ENCODE results near the gene PAAF1.
"Not testable (repeated sequence)": the region's sequence is repeated elsewhere in the genome, so short reads cannot be mapped to it uniquely, and the experiment has no call there.

PAAF1 gene

DNA sequence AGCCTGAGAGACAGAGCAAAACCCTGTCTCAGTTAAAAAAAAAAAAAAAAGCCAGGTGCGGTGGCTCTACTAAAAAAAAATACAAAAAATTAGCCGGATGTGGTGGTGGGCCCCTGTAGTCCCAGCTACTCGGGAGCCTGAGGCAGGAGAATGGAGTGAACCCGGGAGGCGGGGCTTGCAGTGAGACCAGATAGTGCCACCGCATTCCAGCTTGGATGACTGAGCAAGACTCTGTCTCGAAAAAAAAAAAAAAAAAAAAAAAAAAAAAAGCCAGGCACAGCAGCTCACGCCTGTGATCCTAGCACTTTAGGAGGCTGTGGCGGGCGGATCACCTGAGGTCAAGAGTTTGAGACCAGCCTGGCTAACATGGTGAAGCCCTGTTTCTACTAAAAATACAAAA is 3.6 kb downstream of the PAAF1 start:
- not testable (repeated sequence) for DNase-seq (ENCODE audit: low read depth in 4 of 4, low spot score in 1 of 4)

DNA sequence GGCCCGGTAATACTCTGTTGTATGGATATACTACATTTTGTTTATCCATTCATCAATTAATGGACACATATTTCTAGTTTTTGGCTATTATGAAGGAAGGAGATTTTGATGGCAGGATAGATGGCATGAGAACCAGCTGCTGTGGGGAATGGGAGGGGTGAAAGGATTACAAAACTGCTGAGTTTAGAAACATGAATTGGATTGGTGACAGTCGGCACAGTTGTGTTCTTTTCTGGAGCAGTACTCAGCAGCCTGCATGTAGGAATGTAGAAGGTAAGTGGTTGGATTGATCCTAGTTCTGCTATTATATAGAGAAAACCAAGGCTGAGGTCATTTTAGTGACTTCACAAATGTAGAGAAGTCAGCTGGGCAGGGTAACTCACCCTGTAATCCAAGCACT is 7.1 kb downstream of the PAAF1 start:
- DNase-seq (ENCODE audit: low read depth in 4 of 4, low spot score in 1 of 4), result no peak

DNA sequence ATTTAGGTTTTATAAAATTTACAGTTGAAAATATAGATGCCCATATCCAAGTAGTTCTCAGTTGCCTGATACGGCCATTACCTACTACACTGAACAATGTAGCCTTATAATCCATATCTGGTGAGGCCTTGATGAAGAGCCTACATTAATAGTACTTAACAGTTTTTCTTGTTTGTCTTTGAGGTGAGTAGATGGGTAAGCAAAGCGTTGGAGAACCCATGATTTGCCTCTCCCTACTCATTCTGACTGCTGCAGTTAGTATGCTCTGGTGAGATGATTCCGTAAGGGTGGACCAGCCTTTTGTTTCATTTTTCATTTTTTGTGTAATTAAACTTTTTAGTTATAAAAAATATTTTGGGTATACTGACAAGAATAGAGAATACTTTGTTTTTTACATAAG is 11.4 kb downstream of the PAAF1 start:
- no peak for DNase-seq (ENCODE audit: low read depth in 4 of 4, low spot score in 1 of 4)

DNA sequence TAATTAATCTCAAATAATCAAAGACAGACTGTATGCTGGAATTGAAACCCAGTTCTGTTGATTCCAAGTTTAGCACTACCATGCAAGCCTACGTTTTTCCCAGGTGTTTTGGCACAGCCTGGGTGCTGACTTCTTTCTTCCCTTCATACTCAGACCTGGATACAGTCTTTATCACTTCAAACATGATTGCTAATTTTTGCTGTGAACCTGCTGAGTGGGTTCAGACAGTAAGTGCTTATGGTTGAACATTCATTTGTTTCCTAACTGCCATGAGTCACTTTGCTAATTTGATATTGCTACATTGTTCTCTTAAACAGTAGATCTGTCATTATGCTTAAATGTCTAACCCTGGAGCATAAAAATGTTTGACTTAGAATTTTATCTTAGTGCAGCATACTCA is 12.2 kb downstream of the PAAF1 start:
- no peak for DNase-seq (ENCODE audit: low read depth in 4 of 4, low spot score in 1 of 4)

DNA sequence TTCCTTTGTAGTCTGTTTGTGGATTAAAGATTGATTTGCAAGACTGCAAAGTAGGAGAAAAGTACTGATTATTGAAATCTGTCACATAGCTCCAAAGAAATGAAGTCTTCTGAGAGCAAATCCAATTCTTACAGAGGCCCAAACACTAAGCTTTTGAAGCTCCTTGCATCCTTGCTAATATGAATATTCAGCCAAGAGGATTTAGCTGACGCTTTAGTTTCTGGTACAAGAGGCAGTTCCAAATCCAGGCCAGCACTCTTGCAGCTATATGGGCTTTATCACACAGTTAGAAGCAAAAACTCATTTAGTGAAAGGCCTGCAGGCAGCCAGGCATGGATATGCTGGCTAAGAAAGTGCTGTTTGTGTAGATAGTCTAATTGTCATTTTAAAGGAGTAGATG is 12.7 kb downstream of the PAAF1 start:
- no peak for DNase-seq (ENCODE audit: low read depth in 4 of 4, low spot score in 1 of 4)

DNA sequence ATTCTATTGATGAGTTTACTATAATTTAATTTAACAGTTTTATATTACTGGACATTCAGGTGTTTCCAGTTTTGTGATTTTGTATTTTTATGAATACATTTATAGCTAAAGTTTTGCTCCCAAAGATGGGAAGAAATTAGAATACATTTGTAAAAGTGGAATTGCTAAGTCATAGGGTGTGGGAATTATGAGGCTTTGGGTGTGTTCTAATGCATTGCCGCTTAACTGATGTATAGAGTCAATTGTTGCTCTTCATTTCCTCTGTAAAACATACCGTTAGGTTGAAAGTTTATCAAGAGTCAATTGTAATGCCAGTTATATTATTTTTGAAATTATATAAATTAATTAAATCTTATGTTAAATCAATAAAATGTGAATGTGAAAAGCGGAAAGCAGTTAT is 16.2 kb downstream of the PAAF1 start:
- DNase-seq (ENCODE audit: low read depth in 4 of 4, low spot score in 1 of 4), result no peak

DNA sequence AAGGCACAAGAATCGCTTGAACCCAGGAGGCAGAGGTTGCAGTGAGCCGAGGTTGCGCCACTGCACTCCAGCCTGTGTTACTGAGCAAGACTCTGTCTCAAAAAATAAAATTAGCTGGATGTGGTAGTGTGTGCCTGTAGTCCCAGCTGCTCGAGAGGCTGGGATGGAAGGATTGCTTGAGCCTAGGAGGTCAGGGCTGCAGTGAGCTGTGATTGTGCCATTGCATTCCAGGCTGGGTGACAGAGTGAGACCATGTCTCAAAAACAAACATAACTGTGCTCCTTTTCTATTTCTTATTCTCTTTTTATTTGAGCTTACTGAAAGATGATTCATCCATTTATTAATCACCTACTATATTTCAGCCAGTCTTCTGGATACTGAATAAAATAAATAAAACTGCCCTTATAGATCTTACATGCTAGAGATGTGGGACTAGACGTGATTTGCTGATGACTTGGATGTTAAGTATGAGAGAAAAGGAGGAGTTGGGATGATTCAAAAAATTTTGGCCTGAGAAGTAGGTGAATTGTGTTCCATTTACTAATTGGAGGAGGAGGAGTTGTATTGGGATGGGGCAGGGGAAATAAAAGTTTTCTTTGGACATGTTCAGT is 18.0 kb downstream of the PAAF1 start:
- DNase-seq (ENCODE audit: low read depth in 4 of 4, low spot score in 1 of 4), result no peak

DNA sequence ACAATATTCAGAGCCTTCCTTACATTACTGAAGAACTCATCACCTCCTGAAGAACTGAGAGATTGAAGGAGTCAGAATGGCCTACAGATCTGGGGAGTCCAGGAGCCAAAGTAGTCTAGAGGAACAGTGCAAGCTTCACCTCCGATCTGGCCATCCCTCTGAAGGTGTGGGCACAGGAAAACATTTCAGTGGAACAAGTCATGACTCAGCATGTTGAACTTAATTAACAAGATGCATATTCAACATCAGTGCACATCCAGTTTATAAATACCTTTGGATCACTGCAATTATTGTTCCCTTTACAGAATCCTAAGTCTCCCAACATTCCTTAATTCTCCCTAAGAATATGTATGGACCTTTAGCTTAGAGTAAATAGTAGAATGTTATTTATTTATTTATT is 25.5 kb downstream of the PAAF1 start:
- DNase-seq (ENCODE audit: low read depth in 4 of 4, low spot score in 1 of 4), result no peak

DNA sequence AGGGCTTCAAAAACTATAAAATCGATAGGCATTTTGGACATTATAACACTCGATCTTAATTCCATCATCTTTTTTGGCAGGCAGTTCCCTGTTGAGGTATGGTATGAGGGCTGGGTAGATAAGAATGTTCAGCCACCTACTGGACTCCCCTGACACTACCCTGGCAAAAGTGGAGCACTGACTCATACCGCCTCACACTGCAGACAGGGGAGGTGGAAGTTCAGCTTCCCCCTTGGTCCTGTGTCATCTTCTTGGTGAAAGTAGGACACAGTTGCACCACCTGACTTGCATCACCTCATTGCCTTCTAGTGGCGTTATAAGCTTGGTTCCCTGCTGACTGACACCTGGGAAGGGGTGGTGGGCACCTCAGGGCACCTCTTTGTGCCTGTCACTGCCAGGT is 30.4 kb downstream of the PAAF1 start:
- no peak for DNase-seq (ENCODE audit: low read depth in 4 of 4, low spot score in 1 of 4)

DNA sequence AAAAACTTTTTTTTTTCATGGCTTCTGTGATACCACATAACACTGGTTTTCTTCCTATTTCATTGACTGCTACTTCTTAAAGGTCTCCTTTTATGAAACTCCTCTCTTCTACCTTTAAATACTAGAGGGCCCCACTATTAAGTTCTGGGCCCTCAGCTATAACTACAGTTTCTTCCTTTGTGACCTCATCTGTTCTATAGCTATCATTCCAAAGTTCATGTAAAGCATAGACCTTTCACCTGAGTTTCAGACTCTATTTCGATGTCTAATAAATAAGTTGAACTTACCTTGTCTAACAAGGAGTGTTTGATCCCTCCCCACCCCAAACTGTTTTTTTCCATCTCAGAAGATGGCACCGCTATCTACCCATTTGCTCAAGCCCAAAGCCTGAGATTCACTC is 35.2 kb downstream of the PAAF1 start:
- DNase-seq (ENCODE audit: low read depth in 4 of 4, low spot score in 1 of 4), result no peak

DNA sequence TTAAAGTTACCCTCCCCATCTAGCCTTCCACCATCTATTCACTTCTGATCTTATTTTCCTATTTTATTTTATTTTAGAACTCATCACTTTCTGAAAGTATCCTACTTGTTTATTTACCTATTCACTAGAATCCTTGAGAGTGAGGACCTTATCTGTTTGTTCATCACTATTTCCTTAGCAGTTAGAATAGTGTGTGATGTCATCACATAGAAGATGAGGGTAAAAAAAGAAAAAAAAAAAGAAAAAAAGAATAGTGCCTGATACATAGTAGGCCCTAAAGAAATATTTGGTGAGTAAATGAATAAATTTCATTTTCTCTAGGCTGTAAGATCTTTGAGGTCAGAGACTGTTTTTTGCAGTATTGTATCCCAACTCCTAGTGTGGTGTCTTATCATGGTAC is 36.7 kb downstream of the PAAF1 start:
- no peak for DNase-seq (ENCODE audit: low read depth in 4 of 4, low spot score in 1 of 4)

DNA sequence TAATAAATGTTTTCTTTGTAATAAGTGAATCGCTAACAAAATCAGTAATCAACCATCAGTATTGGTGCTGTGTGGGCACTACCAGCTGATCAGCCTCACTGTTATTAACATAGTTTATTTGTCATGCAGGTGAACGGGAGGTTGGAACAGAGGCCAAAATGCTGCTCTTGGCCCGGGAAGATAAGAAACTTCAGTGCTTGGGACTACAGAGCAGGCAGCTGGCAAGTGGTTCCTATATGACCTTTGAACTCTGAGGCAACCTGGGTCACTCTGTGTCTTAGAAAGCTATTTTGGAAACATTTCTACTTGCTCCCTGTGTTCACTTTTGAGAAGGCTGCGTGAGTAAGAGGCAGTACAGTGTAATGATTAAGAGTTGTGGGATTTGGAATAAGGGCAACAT is 37.5 kb downstream of the PAAF1 start:
- DNase-seq (ENCODE audit: low read depth in 4 of 4, low spot score in 1 of 4), result no peak

DNA sequence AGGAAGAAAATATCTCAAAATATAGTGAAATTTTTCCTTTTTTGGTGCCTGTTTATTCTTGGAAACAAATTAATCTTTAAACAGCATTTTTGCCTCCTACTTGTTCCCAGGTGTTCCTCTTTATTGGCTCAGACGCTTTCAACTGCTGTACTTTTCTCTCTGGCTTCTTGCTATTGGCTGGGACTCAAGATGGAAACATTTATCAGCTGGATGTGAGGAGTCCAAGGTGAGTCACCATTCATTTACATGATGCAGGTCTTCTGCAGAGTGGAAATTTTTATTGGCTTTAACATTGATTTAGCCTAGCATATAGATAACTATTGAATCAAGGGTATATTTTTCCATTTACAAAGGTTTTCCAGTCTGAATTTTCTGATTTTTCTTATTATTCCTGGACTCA is 39.6 kb downstream of the PAAF1 start:
- DNase-seq (ENCODE audit: low read depth in 4 of 4, low spot score in 1 of 4), result no peak

DNA sequence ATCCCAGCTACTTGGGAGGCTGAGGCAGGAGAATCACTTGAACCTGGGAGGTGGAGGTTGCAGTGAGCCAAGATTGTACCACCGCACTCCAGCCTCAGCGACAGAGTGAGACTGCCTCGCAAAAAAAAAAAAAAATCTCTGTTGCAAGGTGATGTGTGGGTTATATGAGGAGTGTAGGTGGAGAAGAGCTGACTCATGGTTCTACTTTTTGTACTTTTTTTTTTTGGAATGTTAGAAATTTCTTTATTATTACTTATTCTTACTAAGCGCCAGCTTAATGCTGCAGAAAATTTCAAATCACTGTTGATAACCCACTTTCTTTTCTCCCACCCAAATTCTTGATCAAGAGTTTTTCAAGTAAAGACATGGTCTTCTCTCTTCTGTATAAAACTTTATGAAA is 44.4 kb downstream of the PAAF1 start:
- no peak for DNase-seq (ENCODE audit: low read depth in 4 of 4, low spot score in 1 of 4)

DNA sequence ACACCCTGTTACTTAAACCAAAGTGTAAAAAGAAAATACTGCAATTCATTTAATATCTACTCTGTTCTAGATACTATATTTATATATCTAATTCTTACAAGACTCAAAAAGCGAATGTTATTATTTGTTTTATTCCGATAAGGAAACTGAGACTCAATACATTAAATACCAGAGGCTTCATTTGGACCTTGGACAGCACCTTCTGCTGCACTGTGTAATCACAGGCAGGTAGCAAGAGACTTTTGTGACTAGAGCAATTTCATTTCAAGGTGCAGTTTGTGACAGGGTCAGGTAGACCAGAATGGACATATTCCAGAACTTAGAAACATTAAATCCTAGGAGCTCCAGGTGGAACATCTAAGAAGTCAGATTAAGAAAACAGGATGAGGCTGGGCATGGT is 52.6 kb downstream of the PAAF1 start:
- no peak for DNase-seq (ENCODE audit: low read depth in 4 of 4, low spot score in 1 of 4)

DNA sequence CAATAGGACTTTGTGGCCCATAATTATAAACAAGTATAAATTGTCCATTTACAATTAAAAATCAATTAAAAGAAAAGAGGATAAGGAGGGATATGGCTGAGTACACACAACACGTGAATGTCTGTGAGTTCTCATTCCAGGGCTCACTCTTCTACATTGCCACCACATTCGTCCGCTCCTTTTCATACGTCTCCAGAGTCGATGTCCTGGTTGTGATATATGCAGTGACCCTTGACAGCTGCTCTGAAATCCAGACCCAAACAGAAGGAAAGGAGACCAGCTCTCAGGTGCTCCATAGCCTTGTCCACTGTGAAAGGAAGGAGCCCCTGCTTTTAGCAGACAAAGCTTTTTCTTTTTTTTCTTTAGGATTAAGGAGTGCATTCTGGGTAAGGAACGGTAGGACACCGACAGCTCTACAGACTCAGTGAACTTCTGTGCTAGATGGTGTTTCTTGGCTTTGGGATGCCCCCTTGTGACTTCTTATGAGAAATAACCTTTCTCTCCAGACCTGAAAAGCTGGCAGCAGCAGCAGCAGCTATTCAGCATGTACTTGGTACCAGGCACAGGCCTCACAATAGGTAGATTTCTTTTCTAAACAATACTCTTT is 54.3 kb downstream of the PAAF1 start:
- DNase-seq (ENCODE audit: low read depth in 4 of 4, low spot score in 1 of 4), result no peak

DNA sequence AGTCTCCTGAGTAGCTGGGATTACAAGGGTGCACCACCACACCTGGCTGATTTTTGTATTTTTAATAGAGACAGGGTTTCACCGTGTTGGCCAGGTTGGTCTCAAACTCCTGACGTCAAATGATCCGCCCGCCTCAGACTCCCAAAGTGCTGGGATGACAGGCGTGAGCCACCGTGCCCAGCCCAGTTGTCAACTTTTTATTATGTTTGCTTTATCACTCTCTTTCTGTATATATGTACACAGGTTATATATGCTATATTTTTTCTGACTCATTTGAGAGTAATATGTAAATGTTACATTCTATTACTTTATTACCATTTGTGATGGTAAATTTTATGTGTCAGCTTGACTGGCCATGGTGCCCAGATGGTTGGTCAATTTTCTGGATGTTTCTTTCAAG is 55.2 kb downstream of the PAAF1 start:
- no peak for DNase-seq (ENCODE audit: low read depth in 4 of 4, low spot score in 1 of 4)

DNA sequence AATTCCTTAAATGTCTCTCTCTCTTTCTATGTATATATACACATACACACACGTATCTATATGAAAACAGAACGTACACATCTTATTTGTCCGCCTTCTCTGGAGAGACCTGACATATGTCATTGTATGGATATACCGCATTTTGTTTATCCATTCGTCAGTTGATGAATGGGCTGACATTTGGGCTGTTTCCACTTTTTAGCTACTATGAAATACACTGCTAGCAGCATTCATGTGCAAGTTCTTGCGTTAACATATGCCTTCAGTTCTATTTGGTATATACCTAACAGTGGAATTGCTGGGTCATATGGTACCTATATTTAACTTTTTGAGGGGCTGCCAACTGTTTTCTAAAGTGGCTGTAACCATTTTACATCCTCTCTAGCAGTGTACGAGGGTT is 56.0 kb downstream of the PAAF1 start:
- DNase-seq (ENCODE audit: low read depth in 4 of 4, low spot score in 1 of 4), result no peak

DNA sequence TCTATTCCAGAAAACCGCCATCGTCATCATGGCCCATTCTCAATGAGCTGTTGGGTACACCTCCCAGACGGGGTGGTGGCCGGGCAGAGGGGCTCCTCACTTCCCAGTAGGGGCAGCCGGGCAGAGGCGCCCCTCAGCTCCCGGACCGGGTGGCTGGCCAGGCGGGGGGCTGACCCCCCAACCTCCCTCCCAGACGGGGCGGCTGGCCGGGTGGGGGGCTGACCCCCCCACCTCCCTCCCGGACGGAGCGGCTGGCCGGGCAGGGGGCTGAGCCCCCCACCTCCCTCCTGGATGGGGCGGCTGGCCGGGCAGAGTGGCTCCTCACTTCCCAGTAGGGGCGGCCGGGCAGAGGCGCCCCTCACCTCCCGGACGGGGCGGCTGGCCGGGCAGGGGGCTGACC is 59.2 kb downstream of the PAAF1 start:
- not testable (repeated sequence) for DNase-seq (ENCODE audit: low read depth in 4 of 4, low spot score in 1 of 4)

DNA sequence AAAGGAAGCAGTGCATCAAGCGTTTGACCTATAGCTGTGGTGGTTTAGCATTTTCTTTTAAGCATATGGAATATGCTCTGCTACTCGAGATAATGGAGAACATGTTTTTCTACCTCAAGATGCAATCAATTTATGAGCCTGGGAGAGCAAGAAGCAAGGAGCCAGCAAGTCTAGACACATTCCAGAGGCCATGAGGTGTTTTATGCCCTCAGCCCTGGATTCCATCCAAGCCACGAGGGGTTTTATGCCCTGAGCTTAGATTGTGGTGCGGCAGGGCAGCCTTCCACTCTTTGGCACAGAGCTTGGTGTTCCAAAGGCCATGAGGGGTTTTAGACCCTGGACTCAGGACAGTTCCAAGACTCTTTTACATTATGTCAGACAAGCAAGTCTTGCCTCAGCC is 62.3 kb downstream of the PAAF1 start:
- no peak for DNase-seq (ENCODE audit: low read depth in 4 of 4, low spot score in 1 of 4)

DNA sequence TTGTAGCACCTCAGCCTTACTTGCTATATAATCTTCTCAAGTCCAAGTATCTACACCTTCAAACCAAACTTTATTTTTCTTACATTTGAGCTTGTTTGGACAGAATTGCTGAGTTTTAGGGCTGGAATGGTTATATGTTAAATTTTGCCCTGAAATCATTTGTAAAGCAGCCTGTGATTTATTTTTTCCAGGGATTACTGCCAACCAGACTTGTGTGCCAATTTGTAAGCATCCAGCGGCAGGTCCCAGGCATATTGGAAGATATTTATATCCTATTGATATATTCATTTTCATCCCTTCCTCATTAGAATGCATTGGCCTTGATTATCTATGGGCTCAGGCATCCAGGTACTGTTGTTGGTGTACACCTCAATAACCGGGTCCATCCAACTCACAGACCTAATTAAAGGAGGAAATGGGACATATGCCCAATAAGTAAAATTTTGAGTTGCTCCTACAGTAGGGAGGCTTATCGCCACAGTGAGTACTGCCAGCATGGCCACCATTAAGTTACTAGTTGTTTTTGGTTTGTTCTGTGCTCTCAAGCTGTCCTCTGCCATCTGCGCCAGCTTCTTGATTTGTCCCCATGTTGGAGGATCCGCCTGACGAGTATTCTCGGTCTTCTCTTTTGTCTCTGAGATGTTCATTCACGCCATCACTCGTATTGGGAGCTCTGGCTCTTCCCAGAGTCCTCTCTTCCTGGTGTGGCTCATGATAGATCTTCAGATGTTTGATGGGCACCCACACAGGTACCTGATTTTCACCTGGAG is 64.2 kb downstream of the PAAF1 start:
- no peak for DNase-seq (ENCODE audit: low read depth in 4 of 4, low spot score in 1 of 4)

DNA sequence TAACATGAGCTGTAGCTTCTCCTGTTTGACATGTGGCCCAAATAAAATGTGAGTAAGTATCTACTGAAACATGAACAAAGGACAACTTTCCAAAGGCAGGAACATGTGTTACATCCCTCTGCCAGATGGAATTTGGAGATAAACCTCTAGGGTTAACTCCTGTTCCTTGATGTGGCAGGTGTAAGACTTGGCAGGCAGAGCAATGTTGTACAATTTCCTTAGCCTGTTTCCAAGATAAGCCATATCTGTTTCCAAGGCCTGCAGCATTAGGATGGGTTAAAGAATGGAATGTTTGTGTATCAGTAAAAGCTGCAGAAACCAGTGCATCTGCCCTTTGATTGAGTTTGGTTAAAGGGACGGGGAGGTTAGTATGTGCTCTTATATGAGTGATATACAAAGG is 65.2 kb downstream of the PAAF1 start:
- DNase-seq (ENCODE audit: low read depth in 4 of 4, low spot score in 1 of 4), result no peak

DNA sequence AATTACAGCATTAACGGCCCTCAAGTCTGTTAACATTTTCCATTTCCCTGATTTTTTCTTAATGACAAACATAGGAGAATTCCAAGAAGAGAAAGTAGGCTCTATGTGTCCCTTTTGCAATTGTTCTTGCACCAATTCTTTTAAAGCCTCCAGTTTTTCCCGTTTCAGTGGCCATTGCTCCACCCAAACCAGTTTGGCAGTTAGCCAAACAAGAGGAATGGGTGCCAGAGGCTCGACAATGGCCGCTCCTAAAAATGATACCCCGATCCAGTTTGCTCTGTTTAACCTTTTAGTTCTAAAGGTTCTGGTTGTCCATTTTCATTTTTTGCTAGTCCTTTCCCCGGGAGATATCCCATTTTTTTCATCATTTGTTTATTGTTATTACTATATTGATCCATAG is 67.3 kb downstream of the PAAF1 start:
- no peak for DNase-seq (ENCODE audit: low read depth in 4 of 4, low spot score in 1 of 4)
